ENCODE results near the gene CRTAC1.

CRTAC1 gene

GRCh38 chr10:98029149-98030092, 1.0 kb downstream of the CRTAC1 start:
- no peak for DNase-seq

- peak; percentile 50 to 67 (median 60) for DNase-seq
Observed at GRCh38 chr10:98028168-98028770, 2.2 kb downstream of the CRTAC1 start.

GRCh38 chr10:98023024-98023423, 7.4 kb downstream of the CRTAC1 start:
- DNase-seq: no peak

- DNase-seq: no peak
Observed at GRCh38 chr10:98020784-98021183, 9.6 kb downstream of the CRTAC1 start.

GRCh38 chr10:98020254-98020653, 10.2 kb downstream of the CRTAC1 start:
- no peak for DNase-seq

- DNase-seq: no peak
Observed at GRCh38 chr10:98019784-98020183, 10.6 kb downstream of the CRTAC1 start.

- no peak for DNase-seq
Observed at GRCh38 chr10:98016772-98017475, 13.5 kb downstream of the CRTAC1 start.

- no peak for DNase-seq
Observed at GRCh38 chr10:98013776-98014175, 16.6 kb downstream of the CRTAC1 start.

GRCh38 chr10:98013122-98013521, 17.3 kb downstream of the CRTAC1 start:
- DNase-seq: no peak

GRCh38 chr10:98012644-98013043, 17.8 kb downstream of the CRTAC1 start:
- no peak for DNase-seq

GRCh38 chr10:98010939-98011685, 19.3 kb downstream of the CRTAC1 start:
- DNase-seq: no peak

GRCh38 chr10:98006266-98006665, 24.2 kb downstream of the CRTAC1 start:
- DNase-seq: no peak

- no peak for DNase-seq
Observed at GRCh38 chr10:98001736-98002135, 28.7 kb downstream of the CRTAC1 start.

GRCh38 chr10:98000346-98000745, 30.1 kb downstream of the CRTAC1 start:
- no peak for DNase-seq

- DNase-seq: no peak
Observed at GRCh38 chr10:97999923-98000248, 30.5 kb downstream of the CRTAC1 start.

- no peak for DNase-seq
Observed at GRCh38 chr10:97999066-97999922, 31.1 kb downstream of the CRTAC1 start.

- DNase-seq: peak in 2 of 4 experiments; percentile 14 to 25
Observed at GRCh38 chr10:97991871-97992270, 38.5 kb downstream of the CRTAC1 start.

GRCh38 chr10:97981816-97982215, 48.6 kb downstream of the CRTAC1 start:
- DNase-seq: no peak

GRCh38 chr10:97977673-97978072, 52.7 kb downstream of the CRTAC1 start:
- no peak for DNase-seq

GRCh38 chr10:97975598-97975997, 54.8 kb downstream of the CRTAC1 start:
- no peak for DNase-seq

Measured in suppressor macrophage (primary cell).